Bronchial epithelial cell (primary cell): Measurements from ENCODE around the gene VPS4A. TPM values are rescaled to one million over a fixed set of nuclear protein-coding genes. Genes with fewer than 3 reads are reported as not detected.

Experiments
- DNase-seq: peaks from one replicate; pipeline ENCODE4 v3.0.0-alpha.2; 2010; ENCODE audit warnings: low read depth
- FAIRE-seq: peaks from 2 replicates; lab custom pipeline; 2011; peaks lifted over from hg19 to GRCh38; lab: Jason Lieb, UNC
- H3K27me3 ChIP-seq: 2 replicates; pipeline ENCODE4 v1.5.1; 2011; ENCODE audit warnings: low read length; ENCODE audit not compliant: control insufficient read depth, insufficient read depth
- H3K36me3 ChIP-seq: 2 replicates; pipeline ENCODE4 v1.5.1; 2011; ENCODE audit warnings: low read length; ENCODE audit not compliant: control insufficient read depth, insufficient read depth
- H3K4me3 ChIP-seq: 2 replicates; pipeline ENCODE4 v1.5.1; 2011; ENCODE audit warnings: mild to moderate bottlenecking, low read depth, low read length, control low read depth
- total RNA-seq: library from RNA; depleted of rRNA; stranded (reverse); fragments of >200 nt; gene quantifications from 2 replicates; pipeline ENCODE4 v1.2.1, GENCODE V29; 2014
- TF ChIP-seq, protein P1 (sequence below): IDR thresholded peaks from 2 replicates; pipeline ENCODE4 v1.5.1; 2011; ENCODE audit warnings: mild to moderate bottlenecking, moderate library complexity, low read length, control low read depth, inconsistent platforms; ENCODE audit not compliant: insufficient read depth, severe bottlenecking

Gene VPS4A
- total RNA-seq, 1 donor from 2014 or later: 41.9 TPM

DNA sequence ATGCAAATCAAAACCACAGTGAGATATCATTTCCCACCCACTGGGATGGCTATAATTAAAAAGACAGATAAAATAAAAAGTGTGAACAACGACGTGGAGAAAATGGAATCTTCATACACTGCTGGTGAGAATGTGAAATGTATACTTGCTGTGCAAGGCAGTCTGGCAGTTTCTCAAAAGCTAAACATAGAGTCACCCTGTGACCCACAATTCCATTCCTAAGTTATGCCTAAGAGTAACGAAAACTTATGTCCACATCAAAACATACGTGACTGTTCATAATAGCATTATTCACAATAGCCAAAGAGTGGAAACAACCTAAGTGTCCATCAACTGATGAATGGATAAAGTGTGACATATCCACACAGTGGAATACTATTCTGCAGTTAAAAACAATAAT lies 38.1 kb upstream of the VPS4A start:
- TF ChIP-seq, protein P1, sequence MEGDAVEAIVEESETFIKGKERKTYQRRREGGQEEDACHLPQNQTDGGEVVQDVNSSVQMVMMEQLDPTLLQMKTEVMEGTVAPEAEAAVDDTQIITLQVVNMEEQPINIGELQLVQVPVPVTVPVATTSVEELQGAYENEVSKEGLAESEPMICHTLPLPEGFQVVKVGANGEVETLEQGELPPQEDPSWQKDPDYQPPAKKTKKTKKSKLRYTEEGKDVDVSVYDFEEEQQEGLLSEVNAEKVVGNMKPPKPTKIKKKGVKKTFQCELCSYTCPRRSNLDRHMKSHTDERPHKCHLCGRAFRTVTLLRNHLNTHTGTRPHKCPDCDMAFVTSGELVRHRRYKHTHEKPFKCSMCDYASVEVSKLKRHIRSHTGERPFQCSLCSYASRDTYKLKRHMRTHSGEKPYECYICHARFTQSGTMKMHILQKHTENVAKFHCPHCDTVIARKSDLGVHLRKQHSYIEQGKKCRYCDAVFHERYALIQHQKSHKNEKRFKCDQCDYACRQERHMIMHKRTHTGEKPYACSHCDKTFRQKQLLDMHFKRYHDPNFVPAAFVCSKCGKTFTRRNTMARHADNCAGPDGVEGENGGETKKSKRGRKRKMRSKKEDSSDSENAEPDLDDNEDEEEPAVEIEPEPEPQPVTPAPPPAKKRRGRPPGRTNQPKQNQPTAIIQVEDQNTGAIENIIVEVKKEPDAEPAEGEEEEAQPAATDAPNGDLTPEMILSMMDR: no peak
- no peak overlapping the region for H3K4me3 ChIP-seq
- no peak for DNase-seq
- no peaks in the 10 kb centered on the region for H3K27me3 ChIP-seq
- no peak for FAIRE-seq
- peaks cover 2% of the 10 kb centered on the region for H3K36me3 ChIP-seq

GRCh38 chr16:69274699-69275235 lies 36.4 kb upstream of the VPS4A start:
- H3K27me3 ChIP-seq: no peaks in the 10 kb centered on the region
- TF ChIP-seq, protein P1: no peak
- no peak for DNase-seq
- peaks cover 2% of the 10 kb centered on the region for H3K36me3 ChIP-seq
- no peak overlapping the region for H3K4me3 ChIP-seq
- FAIRE-seq: no peak

DNA sequence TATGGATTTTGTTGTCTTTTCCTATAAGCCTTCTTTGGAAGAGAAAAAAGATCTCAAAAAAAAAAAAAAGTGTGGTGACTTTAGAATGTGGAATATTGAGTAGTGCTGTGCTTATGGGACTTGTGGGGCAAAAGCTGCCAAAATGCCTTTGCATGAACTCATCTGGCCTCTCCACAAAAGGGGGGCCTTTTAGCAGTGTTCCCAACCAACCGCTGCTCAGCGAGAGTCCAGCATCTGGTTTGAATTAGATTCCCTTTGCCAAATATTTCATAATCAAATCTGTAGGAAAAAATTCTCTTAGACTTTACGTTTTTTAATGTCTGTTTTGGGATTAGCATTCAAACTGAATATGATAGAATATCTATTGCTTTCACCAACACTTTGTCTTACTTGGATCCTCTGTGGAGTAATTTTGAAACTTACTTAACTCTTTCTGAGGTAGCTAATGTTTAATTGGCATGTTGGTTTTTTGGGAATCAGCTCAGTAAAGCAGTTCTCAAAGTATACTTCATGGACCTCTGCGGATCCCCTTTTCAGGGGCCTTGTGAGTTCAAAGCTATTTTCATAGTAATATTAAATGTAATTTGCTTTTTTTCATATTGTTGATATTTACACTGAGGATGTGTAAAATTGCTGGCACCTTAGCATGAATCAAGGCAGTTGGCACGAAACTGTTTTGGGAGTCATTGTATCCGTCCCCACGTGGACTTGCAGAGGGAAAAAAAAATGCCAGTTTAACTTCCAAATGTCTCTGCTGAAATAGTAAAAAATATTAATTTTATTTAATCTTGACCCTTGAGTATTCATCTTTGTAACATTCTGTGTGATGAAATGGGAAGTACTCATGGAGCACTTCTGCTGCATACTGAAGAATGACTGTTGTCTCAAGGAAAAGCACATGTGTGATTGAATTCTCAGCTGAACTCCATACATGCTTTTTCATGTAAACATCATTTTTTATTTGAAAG lies 34.7 kb upstream of the VPS4A start:
- FAIRE-seq: no peak
- Histone ChIP-seq H3K36me3 (no peaks in the 10 kb centered on the region), H3K27me3 (no peaks in the 10 kb centered on the region), H3K4me3 (no peak overlapping the region)
- no peak for DNase-seq
- TF ChIP-seq, protein P1: no peak

GRCh38 chr16:69277413-69277812 lies 33.7 kb upstream of the VPS4A start:
- TF ChIP-seq, protein P1: no peak
- no peaks in the 10 kb centered on the region for H3K36me3 ChIP-seq
- no peak for FAIRE-seq

GRCh38 chr16:69283851-69284250 lies 27.3 kb upstream of the VPS4A start:
- TF ChIP-seq, protein P1: no peak
- no peaks in the 10 kb centered on the region for H3K27me3 ChIP-seq
- no peak for FAIRE-seq
- no peaks in the 10 kb centered on the region for H3K36me3 ChIP-seq
- no peak for DNase-seq
- H3K4me3 ChIP-seq: no peak overlapping the region

More at GRCh38 chr16:69277413-69277812, 33.7 kb upstream of the VPS4A start:
- DNase-seq: no peak
- Histone ChIP-seq H3K27me3 (no peaks in the 10 kb centered on the region), H3K4me3 (no peak overlapping the region)
